AML-193 (cell line): ENCODE results near the gene SPIC.
A peak's percentile ranks its signal among the peaks of the same experiment; 100 is the strongest.
"Not testable (repeated sequence)": the region's sequence is repeated elsewhere in the genome, so short reads cannot be mapped to it uniquely, and the experiment has no call there.

Experiments
- DNase-seq, 2 experiments: peaks; one replicate each; lab custom pipeline; 2025; lab: John Stamatoyannopoulos, UW

Gene SPIC

DNA sequence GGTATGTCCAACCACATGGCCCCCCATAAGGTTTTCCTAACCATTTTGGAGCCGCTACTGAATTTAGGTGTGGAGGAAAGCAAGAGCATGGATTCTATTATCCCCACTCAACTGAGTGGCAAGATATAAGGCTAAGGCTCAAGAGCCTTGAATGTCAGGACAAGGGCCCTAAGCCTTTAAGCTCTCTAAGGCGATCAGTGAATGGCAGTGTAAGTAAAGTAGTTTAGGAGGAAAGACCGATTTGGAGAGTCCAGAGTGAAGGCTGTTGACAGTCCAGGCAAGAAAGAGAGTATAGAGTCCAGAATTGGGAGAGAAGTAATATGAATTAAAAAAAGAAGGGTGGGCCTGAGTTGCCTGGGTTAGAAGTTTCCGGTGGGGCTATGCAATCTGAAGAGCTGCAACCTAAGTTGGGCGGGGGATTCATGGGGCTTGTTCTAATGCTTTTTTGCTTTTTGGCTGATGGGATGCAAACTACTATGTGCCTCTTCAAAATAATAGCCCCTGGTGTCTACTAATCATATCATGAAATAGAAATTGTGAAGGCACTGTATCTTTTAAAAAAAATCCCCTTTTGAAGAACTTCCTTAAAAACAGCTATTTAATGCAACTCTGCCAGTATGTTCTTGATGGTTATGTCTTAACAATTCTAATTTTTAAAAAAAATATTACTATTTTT is at the start of gene SPIC:
TSS of gene SPIC (plus strand) at position 626 of the 676 bp plus-strand sequence. CDS start 1,569 bp downstream, outside the sequence.
- DNase-seq, result no peak

DNA sequence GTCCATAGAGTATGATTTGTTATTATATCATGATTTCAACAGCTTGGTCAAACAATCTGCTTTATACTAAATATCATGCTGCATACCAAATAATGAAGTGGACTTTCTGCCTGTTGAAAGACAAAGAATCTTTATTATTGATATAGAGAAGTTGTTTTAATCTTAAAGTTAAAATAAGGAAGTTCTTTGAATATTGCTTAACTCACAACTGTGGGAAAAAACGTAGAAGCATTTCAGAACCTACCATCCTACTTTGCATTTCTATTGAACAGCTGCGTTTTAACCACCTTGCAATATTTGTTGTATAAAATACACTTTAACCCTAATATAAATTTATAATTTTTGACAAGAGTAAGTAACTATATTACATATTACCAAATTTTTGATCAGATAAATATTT is 44.7 kb upstream of the SPIC start:
- DNase-seq, result peak; percentile 52 to 67

DNA sequence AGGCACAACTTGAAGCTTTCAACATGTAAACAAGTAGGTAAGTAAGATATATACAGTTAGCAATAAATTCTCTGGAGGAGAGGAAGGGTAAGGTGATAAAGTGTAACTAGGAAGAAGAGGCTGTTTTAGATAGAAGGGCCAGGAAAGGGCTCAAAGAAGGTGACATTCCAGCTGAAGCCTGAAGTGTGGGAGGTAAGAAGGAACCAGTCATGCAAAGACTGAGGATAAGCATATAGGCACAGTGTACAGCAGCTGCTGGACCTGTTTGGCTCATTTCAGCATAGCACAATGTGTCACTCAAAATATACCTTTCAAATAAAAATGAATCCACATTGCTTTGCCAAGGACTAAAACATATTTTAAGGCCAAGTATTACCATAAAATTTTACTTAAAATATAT is 39.0 kb upstream of the SPIC start:
- DNase-seq, result no peak

DNA sequence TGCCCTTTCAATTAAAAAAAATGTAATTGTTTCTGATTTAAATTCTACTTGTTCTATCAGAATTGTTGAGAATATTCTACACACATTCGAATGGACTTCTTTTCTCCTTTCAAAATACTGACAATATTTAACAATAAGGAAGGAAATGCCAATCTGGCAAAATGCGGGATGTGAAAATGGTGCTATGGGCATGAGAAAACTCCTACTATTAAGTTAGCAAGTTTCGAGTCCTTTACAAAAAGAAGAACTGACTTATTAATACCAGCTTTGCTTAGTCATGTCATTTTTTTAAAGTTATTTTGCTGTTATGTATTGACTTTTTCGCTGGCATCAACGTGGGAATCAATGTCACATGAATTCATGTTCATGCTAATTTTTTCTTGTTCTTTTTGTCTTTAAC is 35.9 kb upstream of the SPIC start:
- no peak for DNase-seq

DNA sequence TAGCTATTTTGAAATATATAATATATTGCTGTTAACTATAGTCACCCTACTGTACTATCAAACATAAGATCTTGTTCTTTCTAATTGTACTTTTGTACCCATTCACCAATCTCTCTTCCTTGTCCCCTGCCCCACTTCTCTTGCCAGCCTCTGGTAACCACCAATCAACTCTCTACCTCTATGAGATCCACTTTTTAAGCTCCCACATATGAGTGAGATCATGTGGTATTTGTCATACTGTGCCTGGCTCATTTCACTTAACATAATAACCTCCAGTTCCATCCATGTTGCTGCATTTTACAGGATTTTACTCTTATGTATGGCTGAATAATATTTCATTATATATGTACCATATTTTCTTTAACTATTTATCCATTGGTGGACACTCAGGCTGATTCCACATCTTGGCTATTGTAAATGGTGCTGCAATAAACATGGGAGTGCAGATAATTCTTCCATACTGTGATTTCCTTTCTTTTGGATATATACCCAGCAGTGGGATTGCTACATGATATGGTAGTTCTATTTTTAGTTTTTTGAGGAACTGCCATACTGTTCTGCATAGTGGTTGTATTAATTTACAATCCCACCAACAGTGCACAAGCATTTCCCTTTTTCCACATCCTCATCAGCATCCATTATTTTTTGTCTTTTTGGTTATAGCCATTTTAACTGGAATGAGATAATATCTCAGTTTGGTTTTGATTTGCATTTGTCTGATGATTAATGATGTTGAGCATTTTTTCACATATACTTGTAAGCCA is 33.5 kb upstream of the SPIC start:
- DNase-seq, result no peak

DNA sequence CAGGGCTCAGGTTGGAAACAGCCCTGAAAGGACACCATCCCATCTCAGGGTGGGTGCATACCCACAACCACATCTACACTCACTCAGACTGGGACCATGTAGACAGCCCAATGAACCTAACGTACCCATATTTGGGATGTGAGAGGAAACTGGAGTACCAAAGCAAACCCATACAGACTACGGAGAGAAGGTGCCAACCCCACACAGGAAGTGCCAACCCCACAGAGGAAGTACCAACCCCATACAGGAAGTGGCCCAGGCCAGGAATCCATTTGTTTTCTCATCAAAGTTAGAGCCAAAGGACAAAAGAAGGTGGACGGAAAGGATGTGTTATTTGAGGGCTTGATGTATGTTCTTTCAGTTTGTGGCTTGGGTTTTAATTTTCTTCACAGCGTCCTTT is 19.5 kb upstream of the SPIC start:
- DNase-seq, result no peak

DNA sequence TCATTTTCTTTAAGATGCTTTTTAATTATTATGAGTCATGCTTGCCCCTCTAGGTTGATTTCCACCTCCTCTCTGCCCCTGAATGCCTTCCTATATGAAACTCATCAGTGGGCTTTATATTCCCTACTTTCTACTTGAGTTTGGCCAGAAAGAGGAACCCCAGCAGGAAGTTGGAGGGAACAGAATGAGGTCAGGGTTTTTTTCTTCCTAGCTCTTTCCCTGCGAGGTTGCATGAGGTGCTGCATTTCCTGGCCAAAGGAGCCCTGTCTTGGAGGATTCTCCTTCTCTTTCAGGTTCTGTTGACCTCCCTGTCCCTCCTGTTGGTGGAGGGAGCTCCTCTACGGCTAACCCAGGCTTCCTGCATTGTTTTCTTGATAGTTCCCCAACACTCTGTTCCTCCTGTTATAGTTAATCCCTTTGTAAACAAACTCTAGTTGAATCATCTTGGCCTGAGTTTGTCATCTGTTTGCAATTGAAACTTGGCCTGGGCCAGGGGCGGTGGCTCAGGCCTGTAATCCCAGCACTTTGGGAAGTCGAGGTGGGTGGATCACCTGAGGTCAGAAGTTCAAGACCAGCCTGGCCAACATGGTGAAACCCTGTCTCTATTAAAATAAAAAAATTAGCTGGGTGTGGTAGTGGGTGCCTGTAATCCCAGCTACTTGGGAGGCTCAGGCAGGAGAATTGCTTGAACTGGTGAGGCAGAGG is 15.3 kb upstream of the SPIC start:
- DNase-seq, result no peak

DNA sequence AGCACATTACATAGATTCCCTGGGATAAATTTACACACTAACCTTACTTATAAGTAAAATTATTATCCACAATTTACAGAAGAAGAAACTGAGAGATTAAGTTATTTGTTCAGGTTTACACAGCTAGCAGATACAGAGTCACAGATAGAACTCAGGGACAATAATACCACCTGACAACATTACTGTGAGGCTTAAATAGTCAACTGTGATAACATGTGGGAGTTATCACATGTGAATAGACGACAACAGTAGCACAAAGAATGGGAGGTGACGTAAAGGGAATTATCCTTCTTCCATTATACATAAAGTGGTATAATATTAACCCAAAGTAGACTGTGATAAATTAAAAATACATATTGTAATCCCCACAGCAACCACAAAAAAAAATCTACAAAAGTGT is 6.2 kb upstream of the SPIC start:
- no peak for DNase-seq

DNA sequence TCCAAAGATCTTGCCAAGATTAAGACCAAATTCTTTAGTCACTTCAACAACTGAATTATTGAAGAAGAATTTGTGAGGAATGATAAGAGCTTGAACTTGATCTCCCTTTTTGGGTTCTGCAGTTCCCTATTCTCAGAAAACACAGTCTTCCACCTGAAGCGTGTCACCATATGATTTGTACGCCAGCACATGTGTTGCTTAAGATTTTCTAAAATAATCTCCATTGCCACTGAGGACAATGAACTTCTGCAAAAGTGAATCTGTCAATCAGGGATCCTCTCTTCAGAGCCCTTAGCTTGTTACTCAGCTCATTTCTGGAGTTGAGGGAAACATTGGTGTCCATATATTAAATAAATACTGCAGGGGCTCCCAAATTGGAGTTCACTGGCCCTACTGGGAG is 4.2 kb upstream of the SPIC start:
- no peak for DNase-seq

DNA sequence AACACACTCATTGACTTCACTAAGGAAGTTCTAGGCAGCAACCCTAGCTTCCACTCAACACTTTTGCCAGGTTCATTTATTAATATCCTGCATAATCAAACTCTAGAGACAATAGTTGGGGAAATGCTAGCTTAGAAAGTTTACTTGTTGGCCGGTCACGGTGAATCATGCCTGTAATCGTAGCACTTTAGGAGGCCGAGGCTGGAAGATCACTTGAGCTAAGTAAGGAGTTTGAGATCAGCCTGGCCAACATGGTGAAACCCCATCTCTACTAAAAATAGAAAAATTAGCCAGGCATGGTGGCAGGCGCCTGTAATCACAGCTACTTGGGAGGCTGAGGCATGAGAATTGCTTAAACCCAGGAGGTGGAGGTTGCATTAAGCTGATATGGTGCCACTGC is 3.3 kb upstream of the SPIC start:
- not testable (repeated sequence) for DNase-seq

DNA sequence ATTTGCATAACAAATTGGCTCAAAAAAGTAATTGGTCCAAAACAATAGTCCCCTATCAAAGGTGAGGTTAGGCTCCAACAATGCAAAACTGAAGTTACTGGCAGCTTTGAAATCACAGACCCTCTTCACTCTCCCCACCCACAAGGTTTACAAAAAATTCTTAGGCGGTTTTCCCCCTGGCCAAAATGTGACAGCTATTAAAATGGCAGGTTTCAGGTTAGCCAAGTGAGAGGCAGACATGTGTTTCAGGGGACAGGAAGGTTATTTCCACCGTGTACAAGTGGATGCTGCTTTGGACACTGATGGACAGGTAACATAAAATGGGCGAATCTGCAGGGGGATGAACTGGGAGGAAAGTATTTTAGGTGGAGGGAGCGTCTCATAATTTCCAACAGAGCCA is 888 bp upstream of the SPIC start:
- no peak for DNase-seq

DNA sequence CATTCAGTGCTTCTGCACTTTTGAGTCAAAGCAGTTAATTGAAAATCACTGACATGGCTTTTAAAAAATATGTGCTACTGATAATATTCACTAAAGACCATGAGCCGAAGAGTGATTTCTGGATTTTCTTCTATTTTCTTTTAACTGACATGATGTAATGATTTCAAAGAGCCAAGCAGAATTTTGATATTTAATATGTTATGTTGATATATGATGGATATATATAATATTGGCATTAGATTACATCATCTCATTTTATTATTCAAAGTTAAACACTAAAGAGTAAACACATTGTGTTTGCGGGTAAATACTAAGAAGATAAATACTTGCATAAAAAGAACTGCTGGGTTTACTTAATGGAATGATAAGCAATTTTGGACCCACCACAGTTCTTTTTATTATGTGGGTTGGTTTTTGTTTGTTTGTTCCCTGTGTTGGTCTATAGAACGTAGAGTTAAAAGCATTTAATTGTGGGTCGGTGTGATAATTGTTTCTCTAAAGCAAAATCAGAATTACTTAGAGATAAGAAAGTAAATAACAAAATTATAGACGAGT is 692 bp downstream of the SPIC start:
- no peak for DNase-seq

DNA sequence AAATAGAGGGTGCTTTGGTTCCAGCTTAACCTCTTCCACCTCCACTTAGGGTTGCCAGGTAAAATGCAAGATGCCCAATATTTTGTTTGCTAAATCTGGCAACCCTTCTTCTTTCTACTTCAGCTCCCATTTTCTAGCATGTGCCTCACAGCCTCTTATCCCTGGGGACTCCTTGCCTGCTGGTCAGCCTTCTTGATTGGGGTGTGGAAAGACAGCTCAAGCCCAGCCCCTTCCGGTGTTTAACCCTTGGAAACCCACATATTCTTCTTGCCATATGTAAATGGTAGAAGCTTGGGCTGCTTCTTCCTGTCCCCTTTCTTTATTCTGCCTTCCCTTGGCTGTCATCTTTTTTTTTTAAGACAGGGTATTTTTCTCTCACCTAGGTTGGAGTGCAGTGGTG is 5.7 kb downstream of the SPIC start:
- no peak for DNase-seq

DNA sequence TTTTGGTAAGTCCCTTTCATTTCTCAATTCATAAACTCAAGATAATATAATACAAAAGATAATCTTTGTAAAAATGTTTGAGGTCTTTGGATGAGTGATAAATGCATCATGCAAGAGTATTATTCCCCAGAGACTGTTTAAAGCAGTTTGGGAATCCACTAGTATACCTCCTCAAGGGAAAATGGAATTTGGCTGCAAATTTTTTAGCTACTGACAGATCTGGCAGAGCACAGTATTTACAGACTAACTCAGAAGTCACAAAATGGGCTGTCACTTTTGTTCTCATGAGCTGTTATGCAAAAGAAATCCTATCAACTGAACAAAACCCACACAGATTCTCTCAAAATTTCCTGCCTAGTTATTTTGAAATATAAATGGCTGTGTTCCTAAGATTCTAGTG is 9.9 kb downstream of the SPIC start:
- DNase-seq, result no peak

DNA sequence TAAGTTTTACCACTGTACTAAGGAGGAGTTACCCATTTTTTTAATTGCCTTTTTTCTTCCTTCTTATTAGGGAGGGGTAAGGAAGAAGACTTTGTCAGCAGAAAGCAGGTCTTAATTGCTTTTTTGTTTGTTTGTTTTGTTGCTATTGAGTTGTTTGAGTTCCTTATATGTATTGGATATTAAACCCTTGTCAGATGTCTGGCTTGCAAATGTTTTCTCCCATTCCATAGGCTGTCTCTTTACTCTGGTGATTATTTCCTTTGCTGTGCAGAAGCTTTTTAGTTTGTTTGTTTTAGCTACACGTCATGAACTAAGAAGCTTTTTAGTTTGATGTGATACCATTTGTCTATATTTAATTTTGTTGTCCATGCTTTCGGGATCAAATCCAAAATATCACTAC is 13.3 kb downstream of the SPIC start:
- no peak for DNase-seq

DNA sequence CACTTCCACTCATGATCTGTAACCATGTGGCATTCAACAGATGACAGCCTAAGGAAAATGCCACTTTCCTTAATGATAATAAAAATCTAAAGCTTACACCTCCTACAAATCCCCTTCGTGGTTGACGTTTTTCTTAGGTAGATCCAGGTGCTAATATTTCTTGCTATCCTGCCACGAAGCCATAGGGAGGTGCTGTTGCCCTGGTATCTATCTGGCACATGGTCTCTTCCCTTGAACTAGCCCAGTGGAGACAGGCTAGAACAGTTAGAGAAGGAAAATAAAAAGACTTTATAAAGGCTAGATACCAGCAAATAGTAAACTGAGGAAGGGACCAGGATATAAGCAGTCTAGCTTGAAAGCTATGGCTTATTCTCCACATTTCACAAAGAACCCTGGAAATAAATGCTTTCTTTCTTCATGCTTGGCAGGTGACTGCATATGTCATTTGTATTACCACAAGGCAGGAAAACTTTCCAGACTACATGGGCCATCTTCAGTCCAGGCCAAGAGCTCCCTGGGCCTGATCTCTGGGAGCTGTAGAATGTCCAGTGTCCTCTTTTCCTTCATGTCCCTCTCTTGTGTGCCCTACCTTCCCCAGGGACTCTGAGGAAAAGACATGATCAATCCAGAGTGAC is 15.3 kb downstream of the SPIC start:
- DNase-seq, result peak; percentile 25 to 29

DNA sequence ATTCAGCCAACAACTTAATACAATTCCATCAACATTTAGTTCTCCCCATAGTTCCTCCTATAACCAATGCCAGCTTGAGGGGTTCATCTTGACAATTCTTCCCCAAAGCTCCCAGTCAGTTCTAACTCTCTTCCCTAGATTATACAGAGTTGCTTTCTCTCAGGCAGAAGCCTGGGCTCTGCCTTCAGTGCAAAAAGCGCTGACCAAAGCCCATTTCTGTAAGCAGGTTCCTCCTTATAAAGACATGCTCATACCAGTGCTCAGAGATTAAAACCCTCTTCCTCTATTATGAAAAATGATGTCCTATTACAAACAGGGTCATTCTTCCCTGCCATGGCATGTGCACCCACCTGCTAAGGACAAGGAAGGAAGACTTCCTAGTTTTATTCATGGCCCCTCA is 16.2 kb downstream of the SPIC start:
- no peak for DNase-seq

DNA sequence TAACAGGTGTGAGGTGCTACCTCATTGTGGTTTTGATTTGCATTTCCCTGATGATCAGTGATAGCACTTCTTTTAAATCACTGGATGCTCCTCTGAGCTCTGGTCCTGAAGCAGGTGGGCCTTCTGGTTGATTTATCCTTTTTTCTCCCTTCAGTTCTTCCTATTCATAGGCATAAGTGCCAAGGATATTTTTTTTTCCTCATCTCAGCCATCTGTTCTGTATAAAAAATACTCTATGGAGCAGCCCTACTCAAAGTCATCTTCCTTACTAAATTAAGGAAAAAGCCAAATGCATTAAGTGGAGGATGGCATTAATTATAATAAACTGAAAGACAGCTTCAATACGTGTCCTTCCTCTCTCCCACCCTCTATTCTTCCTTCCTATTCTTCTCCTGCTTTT is 18.4 kb downstream of the SPIC start:
- no peak for DNase-seq

DNA sequence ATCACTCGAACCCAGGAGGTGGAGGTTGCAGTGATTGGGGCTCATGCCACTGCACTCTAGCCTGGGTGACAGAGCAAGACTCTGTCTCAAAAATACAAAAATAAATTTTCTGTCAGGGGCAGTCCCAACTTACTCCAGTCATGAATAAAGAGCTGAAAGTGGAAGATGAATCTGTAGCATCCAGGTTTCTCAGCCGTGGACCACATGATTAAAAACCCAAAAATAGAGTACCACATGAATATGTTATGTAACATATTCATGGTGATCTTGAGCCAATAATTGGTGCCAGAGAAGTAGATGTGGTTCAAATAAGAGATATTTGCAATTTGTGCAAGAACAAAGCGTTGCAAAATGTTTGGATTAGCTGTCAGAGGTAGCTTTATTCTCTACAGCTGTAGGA is 23.1 kb downstream of the SPIC start:
- no peak for DNase-seq

DNA sequence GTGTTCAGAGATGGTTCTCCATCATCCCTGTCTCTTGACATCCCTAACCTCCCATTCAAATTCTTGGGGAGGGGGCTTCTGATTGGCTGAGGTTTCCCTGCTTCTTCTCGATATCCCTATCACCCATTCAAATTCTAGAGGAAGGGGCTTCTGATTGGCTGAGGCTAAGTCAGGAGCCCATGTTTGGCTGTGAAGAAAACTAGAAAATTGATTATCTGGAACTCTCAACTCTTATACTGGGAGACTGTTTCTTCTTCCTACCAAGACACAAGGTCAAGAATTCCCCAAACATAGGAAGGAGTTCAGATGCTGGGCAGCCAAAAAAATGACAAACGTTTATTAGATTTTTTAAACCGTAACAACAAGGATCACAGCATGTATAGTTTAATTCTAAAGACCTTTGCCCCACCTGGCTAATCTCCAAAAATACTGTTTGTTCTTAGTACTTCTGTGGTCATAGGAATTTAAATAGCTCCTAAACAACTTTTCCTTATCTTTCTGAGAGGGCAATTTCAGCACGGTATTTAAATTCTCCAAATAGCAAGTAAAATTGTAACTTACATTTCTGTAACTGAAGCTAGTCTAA is 26.4 kb downstream of the SPIC start:
- DNase-seq, result no peak

DNA sequence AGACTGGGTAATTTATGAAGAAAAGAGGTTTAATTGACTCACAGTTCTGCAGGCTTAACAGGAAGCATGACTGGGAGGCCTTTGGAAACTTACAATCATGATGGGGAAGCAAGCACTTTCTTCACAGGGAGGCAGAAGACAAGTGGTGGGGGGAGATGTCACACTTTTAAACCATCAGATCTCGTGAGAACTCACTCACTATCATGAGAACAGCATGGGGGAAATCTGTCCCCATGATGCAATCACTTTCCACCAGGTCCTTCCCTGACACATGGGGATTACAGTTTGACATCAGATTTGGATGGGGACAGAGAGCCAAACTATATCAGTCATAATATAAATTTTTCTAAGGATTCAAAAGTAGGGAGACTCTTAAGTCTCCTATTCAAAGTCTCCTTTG is 46.0 kb downstream of the SPIC start:
- no peak for DNase-seq

DNA sequence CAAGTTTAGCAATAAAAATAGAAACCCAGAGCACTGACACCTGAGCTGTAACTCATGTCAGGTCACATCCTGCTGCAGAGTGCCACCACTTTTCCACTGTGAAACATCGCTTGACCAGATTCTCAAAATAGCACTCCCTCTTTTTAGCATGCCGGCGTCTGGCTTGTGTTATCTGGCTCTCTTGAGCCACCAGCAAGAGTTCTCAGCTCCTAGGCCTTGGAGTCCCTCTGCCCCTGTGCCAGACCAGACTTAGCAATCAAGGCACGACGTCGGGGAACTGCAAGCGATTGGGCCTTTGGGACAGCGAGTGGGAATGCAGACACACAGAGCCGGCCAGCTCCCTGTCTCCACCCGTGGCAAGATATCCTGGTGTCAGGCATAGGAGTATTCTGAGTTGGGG is 52.5 kb downstream of the SPIC start:
- no peak for DNase-seq
